Activated CD4-positive, alpha-beta T cell treated with anti-CD3 and anti-CD28 coated beads, Interleukin-2, amount 50 U/mL, for 4 hours (primary cell): ENCODE results near the gene SPATA31E1.

Experiments
- DNase-seq, 2 experiments: peaks; one replicate each; pipeline ENCODE4 v3.0.0-alpha.2; 2020

Gene SPATA31E1

GRCh38 chr9:87863882-87864465 lies 18.7 kb upstream of the SPATA31E1 start:
- DNase-seq = no peak

GRCh38 chr9:87864915-87865314 lies 17.8 kb upstream of the SPATA31E1 start:
- no peak for DNase-seq

- no peak for DNase-seq
Observed at GRCh38 chr9:87865626-87866025, 17.1 kb upstream of the SPATA31E1 start.

- no peak for DNase-seq
Observed at GRCh38 chr9:87867391-87867790, 15.3 kb upstream of the SPATA31E1 start.

- no peak for DNase-seq
Observed at GRCh38 chr9:87868175-87868574, 14.5 kb upstream of the SPATA31E1 start.

- DNase-seq = no peak
Observed at GRCh38 chr9:87868635-87869034, 14.0 kb upstream of the SPATA31E1 start.

GRCh38 chr9:87869082-87869481 lies 13.6 kb upstream of the SPATA31E1 start:
- no peak for DNase-seq

- DNase-seq = no peak
Observed at GRCh38 chr9:87871425-87872078, 11.1 kb upstream of the SPATA31E1 start.

GRCh38 chr9:87872079-87872624 lies 10.5 kb upstream of the SPATA31E1 start:
- DNase-seq = no peak

GRCh38 chr9:87873607-87874303 lies 8.9 kb upstream of the SPATA31E1 start:
- DNase-seq = no peak

GRCh38 chr9:87874304-87874623 lies 8.4 kb upstream of the SPATA31E1 start:
- no peak for DNase-seq

- no peak for DNase-seq
Observed at GRCh38 chr9:87875060-87875459, 7.6 kb upstream of the SPATA31E1 start.

- no peak for DNase-seq
Observed at GRCh38 chr9:87875831-87876545, 6.7 kb upstream of the SPATA31E1 start.

- DNase-seq = no peak
Observed at GRCh38 chr9:87876708-87877107, 6.0 kb upstream of the SPATA31E1 start.

- no peak for DNase-seq
Observed at GRCh38 chr9:87878989-87879511, 3.6 kb upstream of the SPATA31E1 start.

GRCh38 chr9:87880116-87880515 lies 2.6 kb upstream of the SPATA31E1 start:
- DNase-seq = no peak

GRCh38 chr9:87880683-87881082 lies 2.0 kb upstream of the SPATA31E1 start:
- no peak for DNase-seq

- DNase-seq = no peak
Observed at GRCh38 chr9:87883274-87883673, 597 bp downstream of the SPATA31E1 start.

- DNase-seq = no peak
Observed at GRCh38 chr9:87883990-87884389, 1.3 kb downstream of the SPATA31E1 start.

GRCh38 chr9:87884578-87885459 lies 2.1 kb downstream of the SPATA31E1 start:
- DNase-seq = no peak

- no peak for DNase-seq
Observed at GRCh38 chr9:87885484-87886189, 3.0 kb downstream of the SPATA31E1 start.
